Neural progenitor cell (in vitro differentiated cells): Measurements from ENCODE around the gene OS9.

Source experiments
- EZH2phosphoT487 ChIP-seq: fragments of 200-600 bp; sonication (generic); IDR thresholded peaks from 2 replicates; pipeline ENCODE4 v1.6.1; 2017; ENCODE audit warnings: antibody characterized with exemption
- TF ChIP-seq, protein P1 (sequence below): fragments of 200-600 bp; sonication (generic); IDR thresholded peaks from 2 replicates; pipeline ENCODE4 v1.5.1; 2017; ENCODE audit warnings: antibody characterized with exemption, mild to moderate bottlenecking

DNA sequence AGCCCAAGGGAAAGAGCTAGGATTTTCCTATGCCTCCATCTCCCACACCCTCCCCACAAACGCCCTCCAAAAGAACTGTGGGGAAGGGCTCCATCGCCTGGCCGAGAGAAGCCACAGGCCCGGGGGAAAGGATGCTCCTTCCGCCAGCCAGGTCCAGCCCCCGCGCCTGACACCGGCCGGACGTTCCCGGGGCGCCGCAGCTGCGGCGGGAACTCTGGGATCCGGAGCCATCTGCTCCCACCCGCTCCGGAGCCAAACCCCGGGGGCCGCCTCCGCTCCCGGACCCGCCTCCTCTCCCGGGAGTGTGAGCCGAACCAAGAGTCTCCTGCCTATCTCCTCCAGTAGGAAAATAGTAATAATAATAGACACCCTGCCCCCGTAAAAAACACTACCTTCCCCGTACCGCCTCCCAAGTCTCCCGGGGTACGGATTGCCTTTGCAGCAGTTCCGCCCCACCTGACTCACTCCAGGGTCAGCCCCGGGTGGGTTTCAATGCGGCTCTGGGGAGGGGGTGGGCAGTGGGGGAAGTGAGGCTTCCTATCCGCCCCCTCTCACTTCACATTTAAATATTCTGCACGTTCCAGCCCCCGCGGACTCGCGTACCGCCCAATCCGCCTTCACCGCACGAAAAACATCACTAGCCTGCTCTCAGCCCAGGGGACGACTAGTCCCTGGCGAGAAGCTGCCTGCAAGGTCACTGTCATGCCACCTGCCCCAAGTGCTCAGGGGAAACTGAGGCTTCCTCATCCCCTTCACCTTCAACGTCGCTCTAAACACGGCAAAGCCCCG lies 42.2 kb downstream of the OS9 start:
- TF ChIP-seq EZH2phosphoT487: peak; percentile 42
- TF ChIP-seq, protein P1, sequence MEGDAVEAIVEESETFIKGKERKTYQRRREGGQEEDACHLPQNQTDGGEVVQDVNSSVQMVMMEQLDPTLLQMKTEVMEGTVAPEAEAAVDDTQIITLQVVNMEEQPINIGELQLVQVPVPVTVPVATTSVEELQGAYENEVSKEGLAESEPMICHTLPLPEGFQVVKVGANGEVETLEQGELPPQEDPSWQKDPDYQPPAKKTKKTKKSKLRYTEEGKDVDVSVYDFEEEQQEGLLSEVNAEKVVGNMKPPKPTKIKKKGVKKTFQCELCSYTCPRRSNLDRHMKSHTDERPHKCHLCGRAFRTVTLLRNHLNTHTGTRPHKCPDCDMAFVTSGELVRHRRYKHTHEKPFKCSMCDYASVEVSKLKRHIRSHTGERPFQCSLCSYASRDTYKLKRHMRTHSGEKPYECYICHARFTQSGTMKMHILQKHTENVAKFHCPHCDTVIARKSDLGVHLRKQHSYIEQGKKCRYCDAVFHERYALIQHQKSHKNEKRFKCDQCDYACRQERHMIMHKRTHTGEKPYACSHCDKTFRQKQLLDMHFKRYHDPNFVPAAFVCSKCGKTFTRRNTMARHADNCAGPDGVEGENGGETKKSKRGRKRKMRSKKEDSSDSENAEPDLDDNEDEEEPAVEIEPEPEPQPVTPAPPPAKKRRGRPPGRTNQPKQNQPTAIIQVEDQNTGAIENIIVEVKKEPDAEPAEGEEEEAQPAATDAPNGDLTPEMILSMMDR: peak; percentile 48
